GM13976 (cell line): ENCODE results near the gene STARD10.

ENCODE experiments used
- DNase-seq: peaks from one replicate; pipeline ENCODE4 v3.0.0; 2012; ENCODE audit warnings: low spot score
- in situ Hi-C: fragments of 300-500 bp; cut with MboI; formaldehyde crosslinking; loops from one replicate; pipeline ENCODE4 v1.12.0; 2022; ENCODE audit warnings: low sequenced_read_pairs, mixed read lengths, inconsistent platforms; ENCODE audit not compliant: unreplicated experiment
- TF ChIP-seq, protein P1 (sequence below): IDR thresholded peaks from 2 replicates; pipeline ENCODE4 v1.5.1; 2012; ENCODE audit warnings: borderline replicate concordance, mild to moderate bottlenecking; ENCODE audit not compliant: insufficient read depth; ENCODE audit errors: extremely low read depth, missing control alignments, control extremely low read depth

Gene STARD10

GRCh38 chr11:72773696-72774095, 20.2 kb downstream of the STARD10 start:
- DNase-seq: no peak

DNA sequence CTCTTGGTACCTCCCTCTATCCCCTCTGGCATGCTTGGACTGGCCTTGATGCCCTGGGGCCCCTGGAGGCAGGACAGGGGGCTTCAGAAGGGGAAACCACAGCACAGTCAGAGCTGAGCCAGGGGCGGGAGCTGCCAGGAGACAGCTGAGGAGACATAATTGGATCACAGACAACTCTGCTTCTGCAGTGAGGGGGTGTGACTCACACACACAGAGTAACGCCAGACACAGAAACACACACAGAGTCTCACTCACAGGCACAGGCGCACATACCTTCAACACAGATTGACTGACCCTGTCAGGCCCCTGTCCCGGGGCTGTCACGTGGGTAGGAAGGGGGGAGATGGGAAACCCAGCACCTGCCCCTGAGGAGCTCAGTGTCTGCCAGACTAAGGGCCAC, 20.6 kb downstream of the STARD10 start:
- TF ChIP-seq, protein P1, sequence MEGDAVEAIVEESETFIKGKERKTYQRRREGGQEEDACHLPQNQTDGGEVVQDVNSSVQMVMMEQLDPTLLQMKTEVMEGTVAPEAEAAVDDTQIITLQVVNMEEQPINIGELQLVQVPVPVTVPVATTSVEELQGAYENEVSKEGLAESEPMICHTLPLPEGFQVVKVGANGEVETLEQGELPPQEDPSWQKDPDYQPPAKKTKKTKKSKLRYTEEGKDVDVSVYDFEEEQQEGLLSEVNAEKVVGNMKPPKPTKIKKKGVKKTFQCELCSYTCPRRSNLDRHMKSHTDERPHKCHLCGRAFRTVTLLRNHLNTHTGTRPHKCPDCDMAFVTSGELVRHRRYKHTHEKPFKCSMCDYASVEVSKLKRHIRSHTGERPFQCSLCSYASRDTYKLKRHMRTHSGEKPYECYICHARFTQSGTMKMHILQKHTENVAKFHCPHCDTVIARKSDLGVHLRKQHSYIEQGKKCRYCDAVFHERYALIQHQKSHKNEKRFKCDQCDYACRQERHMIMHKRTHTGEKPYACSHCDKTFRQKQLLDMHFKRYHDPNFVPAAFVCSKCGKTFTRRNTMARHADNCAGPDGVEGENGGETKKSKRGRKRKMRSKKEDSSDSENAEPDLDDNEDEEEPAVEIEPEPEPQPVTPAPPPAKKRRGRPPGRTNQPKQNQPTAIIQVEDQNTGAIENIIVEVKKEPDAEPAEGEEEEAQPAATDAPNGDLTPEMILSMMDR: no peak
- in situ Hi-C loops: no loop called here
- DNase-seq: no peak

More at GRCh38 chr11:72773696-72774095, 20.2 kb downstream of the STARD10 start:
- in situ Hi-C loops: no loop called here
- TF ChIP-seq, protein P1: no peak

GRCh38 chr11:72772059-72772458, 21.8 kb downstream of the STARD10 start:
- TF ChIP-seq, protein P1: no peak
- in situ Hi-C loops: no loop called here
- DNase-seq: no peak

DNA sequence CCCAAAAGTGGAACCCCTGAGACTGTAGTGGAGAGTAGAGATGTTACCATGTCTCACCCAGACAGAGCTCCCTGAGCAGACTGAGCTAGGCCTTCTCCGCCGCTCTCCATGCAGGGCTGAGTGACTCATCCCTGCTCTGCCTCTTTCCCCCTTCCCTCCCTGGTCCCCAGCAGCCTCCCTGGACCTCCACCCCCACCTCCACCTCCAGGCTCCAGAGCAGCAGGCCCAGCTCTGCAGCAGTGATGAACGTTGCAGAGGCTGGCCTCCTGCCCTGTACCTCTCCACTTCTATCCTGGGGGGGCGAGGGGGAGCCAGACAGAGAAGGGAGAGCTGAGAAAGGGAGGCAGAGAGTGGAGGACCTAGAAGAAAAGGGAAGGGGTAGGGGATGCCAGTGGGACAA, 22.3 kb downstream of the STARD10 start:
- in situ Hi-C loops: no loop called here
- no peak for DNase-seq
- TF ChIP-seq, protein P1: no peak

DNA sequence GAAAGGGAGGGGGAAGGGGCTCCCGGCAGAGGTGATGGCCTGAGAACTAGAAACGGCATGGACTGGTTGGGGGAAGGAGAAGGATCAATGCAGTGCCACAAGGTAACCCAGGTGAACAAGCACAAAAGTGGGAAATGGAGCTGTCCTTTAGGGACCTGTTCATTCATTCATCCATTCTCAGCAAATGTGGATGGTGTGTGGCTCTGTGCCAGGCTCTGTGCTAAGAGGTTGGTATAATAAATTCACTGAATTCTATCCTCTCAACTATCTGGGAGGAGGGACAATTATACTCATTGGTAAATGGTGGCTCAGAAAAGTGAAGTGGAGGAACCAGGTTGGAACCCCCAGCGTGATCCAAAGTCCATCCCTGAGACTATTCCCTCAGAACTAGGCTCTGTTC, 23.0 kb downstream of the STARD10 start:
- in situ Hi-C loops: no loop called here
- DNase-seq: no peak
- TF ChIP-seq, protein P1: no peak

- no peak for DNase-seq
- in situ Hi-C loops: no loop called here
- TF ChIP-seq, protein P1: no peak
These were observed 24.2 kb downstream of the STARD10 start for GRCh38 chr11:72769680-72770079.

DNA sequence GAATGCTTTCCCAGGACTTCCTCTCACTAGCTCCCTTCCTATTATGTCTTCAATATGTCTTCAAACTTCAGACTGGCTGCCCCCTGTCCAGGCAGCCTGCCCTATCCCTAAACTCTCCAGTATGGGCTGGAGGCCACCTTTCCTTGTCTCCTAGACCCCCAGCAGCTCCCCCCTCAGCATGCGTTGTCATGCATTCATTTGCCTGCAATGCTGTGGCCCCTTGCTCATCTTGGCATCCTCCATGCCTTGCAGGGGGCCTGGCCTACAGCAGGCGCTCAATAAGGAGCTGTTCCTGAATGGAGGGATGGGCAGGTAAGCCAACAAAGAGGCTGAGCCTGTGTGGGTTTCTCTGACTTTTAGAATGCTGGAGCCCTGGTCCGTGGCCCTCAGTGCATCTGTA, 25.3 kb downstream of the STARD10 start:
- in situ Hi-C loops: no loop called here
- TF ChIP-seq, protein P1: no peak
- DNase-seq: no peak
